NCI-H526 (cell line): ENCODE data around the gene SMARCE1.
"Not testable (repeated sequence)": the region's sequence is repeated elsewhere in the genome, so short reads cannot be mapped to it uniquely, and the experiment has no call there.

ENCODE experiments used
- DNase-seq, 2 experiments: peaks; one replicate each; lab custom pipeline; 2025; lab: John Stamatoyannopoulos, UW

SMARCE1 gene

GRCh38 chr17:40611840-40612474 is 35.7 kb downstream of the SMARCE1 start:
- DNase-seq = no peak

- no peak for DNase-seq
Measured at GRCh38 chr17:40610359-40610758, 37.3 kb downstream of the SMARCE1 start.

GRCh38 chr17:40608061-40608581 is 39.5 kb downstream of the SMARCE1 start:
- no peak for DNase-seq

GRCh38 chr17:40607641-40608040 is 40.0 kb downstream of the SMARCE1 start:
- no peak for DNase-seq

DNA sequence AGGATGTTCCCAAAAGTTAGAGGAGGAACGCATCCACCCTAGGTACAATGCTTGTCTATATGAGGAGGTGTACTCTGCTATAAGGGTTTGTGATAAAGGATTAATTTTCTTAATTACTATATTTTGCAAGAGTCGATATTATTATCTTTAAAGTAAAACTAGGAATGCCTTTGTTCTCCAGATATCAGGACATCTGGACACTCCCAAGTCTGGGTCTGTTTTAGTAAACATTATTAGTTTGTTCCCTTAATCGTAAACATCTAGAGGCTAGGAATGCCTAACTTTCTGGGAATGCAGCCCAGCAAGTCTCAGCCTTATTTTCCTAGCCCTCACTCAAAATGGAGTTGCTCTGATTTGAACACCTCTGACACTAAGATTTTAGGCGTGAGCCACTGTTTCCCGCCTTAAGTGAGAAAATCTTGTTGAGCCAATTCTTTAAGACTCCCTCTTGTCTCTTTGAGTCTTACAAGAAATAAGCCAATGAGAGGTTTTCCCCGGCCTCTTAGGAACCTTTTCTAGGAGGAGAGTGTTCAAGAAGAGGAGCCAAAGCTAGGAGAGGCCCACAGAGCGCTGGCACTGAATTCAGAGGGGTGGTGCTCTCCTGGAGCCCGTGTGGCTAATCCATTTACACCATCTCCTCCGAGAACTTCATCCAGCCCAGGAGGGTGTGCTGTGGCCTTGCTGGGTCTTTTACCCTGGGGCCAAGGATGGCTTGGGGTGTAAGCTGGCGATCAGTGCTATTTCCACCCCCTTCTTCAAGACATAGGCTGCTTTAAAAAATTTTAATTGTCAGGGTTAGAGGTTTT is 40.9 kb downstream of the SMARCE1 start:
- DNase-seq = no peak

DNA sequence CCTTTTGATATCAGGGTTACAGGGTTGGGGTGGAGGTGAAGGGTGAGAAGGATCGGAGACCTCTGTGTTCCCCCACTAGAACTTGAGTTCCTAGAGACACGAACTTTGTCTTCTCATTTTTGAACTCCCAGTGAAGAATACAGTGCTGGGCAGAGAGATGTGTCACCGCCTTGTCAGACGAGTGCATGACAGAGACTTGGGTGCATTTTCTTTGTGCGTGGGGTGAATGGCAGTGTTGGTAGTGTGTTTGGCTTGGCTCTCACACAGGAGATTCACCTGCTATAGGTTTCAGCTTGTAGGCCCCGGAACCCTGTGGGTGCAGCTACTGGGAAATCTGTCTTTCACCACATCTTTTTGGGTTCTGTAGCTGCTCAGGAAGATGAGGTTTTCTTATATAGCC is 42.3 kb downstream of the SMARCE1 start:
- DNase-seq = no peak

DNA sequence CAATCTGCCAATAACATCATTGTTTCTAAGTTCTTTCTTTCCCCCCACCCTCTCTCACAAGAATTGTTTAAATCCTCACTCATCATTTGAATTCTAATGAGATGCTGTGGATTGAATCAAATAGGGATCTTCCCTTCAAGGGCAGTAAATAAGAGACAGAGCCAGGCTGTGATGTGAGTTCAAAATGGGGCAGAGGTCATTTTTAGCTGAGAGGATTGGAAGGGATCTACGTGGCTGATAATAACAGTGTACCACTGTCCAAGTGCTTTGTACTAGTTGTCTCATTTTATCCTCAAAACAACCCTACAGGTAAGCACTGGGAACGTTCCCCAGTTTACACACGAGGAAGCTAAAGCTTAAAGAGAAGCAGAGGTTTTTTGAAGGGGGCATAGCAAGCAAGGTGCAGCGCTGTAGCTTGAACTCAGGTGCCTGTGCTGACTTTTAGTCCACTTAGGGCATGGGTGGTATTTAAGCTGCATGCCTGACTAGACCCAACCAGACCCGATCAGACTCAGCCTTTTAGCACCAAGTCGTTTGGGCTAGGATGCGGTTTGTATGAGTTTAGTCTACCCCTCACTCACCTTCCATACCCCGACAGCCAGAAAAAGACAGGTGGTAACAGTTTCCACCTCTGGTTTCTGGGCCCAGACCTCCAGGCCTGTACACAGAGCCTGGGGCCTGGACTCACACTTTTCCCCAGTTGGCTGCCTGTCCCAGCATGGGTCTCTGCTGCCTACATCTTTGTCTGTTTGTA is 43.1 kb downstream of the SMARCE1 start:
- no peak for DNase-seq

- DNase-seq = no peak
Measured at GRCh38 chr17:40602445-40603443, 44.9 kb downstream of the SMARCE1 start.

DNA sequence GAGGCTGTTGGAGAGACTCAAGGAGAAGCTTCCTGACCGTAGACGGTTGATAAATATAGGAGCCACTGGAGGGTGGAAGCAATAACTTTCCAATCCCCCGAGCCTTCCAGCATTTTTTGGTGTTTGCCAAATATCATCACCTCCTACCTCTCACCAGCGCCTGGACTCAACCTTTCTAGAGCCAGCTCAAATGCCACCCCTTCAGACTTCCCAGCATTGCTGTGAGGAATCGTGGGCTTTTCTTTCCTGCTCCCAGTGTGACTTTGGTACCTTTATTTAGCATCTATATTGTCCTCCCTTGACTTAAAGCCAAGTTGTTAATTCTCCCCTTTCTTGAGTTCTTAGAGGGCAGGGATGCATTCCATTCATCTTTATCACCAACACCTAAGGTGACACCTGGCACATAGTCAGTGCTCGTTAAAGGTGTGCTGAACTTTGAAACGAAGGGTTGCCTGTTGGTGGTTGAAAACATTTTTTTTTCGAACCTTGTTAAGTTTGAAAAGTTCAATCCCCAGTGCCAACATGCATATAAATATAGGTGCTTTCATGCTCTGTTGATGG is 47.1 kb downstream of the SMARCE1 start:
- DNase-seq = no peak

DNA sequence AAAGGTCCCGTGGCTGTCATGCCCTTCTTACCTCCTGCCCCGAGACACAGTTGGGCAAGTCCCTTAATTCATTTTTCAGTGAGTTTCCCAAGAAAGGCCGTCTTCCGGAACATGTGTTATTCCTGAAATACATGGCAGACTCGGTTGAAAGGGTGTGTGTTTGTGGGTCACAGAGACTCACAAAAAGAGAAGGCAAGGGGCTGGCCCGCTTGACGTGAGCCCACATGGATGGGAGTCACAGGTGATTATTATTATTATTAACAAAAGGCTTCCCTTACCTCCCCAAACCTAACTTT is 48.2 kb downstream of the SMARCE1 start:
- DNase-seq = no peak

DNA sequence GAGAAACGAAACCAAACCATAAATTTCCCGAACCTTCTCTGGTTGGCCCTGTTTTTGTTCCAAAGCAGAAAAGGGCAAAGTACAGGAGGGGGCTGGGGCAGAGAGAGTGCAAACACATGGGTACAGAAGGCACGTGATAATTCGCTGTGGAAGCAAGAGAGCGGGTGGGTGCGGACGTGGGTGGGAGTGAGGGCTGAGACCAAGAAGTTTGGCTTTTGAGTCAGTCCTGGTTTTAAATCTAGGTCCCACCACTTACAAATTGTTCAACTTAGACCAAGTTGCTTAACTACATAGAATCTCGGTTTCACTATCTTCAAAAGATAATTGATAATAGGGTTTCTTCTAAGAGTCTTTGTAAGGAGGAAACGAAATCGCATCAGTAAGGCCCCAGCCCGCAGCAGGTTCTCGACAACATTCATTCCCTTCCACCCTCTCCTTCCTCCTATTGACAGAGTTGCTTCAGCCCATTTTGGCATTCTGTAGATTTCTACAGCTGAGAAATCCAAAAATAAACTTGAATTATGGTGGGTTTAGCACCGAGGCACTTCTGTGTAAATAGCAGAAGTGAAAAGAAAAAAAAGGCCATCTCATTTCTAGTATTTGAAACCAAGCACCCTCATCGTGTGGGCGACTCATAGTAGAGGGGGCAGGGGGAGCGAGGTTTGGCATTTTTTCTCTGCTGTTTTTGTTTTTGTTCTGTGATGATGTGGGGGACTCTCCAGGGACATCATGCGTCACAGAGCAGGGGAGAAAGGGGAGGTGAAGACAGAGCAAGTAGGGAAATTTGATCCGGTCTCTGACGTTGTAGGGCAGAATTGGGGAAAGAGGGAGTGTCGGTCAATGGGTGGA is 48.8 kb downstream of the SMARCE1 start:
- DNase-seq = no peak

- DNase-seq = no peak
Measured at GRCh38 chr17:40598301-40598618, 49.4 kb downstream of the SMARCE1 start.

DNA sequence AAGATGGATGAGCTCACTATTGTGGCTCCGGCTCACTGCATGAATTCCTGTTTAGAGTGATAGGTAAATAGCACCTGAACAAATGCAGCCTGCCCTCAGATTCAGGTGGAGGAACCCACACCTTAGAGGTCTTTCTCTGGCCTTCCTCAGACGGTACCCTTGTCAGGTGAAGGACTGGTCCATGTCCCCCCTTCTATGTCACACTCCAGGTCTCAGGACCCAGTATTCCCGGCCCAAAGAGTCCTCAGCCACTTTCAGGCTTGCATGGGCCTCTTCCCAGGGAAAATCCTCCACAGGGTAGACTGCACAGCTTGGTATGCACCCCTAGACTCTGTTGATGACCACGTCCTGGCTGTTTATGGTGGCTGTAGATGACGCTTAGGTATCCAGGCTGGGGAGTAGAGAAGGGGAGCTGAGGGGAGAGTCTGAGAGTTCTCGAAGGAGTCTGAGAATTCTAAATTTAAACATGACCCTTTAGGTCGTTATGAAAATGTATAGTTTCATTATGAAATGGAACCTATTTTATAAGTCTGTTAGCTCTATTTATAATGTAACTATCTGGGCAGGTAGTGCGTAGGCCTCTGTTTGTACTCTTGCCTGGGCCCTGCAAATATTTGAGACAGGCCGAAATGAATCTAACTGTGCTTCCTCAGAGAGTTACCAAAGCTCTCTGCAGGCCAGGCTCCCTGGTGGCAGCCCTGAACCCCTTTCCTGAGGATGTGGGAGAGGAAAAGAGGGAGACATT is 49.9 kb downstream of the SMARCE1 start:
- no peak for DNase-seq

DNA sequence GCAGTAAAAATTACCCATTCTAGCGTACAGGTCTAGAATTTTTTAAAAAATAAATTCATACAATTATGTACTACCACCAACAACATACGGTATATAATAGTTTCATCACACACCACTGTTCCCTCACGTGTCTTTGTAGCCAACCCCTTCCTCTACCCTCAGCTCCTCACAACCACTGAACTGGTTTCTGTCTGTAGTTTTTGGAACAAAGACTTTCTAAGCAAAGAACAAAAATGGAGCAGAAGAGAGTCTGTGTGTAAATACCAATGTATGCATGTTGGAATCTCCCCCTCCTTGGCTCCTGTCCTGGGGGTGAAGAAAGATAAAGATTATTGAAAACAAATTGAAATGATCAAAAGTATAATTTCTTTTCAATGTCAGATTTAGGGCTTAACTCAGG is 50.5 kb downstream of the SMARCE1 start:
- no peak for DNase-seq

GRCh38 chr17:40596261-40596919 is 51.2 kb downstream of the SMARCE1 start:
- DNase-seq = no peak

DNA sequence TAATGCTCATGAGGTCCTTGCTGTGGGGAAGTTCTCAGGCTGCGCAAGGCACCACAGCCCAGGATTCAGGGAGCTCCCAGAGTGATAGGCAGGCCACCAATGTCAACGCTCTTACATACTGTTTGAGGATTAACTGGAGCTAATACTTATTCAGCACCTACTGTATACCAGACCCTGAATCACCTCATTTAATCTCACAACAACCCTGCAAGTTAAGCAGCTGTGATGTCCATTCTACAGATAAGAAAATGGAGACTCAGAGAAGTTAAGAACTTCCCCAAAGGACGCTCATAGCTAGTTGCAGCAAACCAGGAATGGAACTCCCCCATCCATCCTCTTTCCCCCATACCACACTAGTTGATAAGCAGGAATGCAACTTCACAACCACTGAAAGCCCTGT is 56.9 kb downstream of the SMARCE1 start:
- no peak for DNase-seq

GRCh38 chr17:40588552-40588951 is 59.1 kb downstream of the SMARCE1 start:
- DNase-seq = no peak

- not testable (repeated sequence) for DNase-seq
Measured at GRCh38 chr17:40586264-40586663, 61.4 kb downstream of the SMARCE1 start.

DNA sequence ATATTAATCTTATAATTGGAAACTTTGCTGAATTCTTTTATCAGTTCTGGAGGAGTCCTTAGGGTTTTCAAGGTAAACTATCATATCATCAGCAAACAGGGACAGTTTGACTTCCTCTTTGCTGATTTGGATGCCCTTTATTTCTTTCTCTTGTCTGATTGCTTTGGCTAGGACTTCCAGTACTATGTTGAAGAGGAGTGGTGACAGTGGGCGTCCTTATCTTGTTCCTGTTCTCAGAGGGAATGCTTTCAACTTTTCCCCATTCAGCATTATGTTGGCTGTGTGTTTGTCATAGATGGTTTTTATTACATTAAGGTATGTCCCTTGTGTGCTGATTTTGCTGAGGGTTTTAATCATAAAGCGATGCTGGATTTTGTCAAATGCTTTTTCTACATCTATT is 62.7 kb downstream of the SMARCE1 start:
- DNase-seq = not testable (repeated sequence)
